CD1c-positive myeloid dendritic cell (primary cell): Measurements from ENCODE around the gene CDK5RAP3.
A peak's percentile ranks its signal among the peaks of the same experiment; 100 is the strongest.
"Not testable (repeated sequence)": the region's sequence is repeated elsewhere in the genome, so short reads cannot be mapped to it uniquely, and the experiment has no call there.

Source experiments
- DNase-seq: peaks from one replicate; pipeline ENCODE4 v3.0.0-alpha.2; 2016; ENCODE audit errors: extremely low spot score

CDK5RAP3 gene, protein sequence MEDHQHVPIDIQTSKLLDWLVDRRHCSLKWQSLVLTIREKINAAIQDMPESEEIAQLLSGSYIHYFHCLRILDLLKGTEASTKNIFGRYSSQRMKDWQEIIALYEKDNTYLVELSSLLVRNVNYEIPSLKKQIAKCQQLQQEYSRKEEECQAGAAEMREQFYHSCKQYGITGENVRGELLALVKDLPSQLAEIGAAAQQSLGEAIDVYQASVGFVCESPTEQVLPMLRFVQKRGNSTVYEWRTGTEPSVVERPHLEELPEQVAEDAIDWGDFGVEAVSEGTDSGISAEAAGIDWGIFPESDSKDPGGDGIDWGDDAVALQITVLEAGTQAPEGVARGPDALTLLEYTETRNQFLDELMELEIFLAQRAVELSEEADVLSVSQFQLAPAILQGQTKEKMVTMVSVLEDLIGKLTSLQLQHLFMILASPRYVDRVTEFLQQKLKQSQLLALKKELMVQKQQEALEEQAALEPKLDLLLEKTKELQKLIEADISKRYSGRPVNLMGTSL

DNA sequence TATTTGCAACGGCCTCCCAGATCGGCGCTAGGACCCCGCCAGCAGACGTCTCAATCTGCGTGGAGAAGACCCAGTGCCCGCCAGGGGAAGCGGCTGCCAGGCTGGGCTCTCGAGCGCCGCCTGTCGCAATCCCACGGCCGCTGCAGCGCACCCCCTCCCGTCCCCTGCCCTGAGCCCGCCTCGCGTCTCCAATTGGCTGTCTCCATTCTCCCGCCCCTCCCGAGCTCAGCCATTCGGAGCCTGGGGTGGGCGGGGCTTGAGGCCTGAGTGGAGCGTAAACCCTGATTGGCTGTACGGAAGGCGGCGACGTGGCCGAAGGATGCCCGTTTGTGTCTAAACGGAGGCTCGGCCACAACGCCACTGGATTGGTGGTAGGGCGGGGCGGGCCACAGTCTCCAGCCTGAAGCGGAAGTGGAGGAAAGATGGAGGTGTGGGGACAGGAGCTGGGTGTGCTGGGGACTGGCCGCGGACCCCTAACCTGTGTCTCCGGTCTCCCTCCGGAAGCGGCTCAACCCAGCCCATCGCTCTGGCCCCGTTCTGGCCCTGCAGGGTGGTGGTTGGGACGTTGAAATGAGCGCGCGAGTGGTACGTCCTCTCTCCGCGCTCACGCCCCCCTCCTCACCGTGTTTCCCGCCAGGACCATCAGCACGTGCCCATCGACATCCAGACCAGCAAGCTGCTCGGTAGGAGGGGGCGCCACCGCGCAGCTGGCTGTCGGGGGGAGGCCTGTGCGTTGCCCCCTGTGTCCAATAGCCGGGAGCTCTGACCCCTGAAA, at the start of gene CDK5RAP3:
Gene CDK5RAP3 (plus strand): TSS at position 389 of the 775 bp plus-strand sequence. CDS start 34 bp downstream, at position 423.
- peak; percentile 100 for DNase-seq

DNA sequence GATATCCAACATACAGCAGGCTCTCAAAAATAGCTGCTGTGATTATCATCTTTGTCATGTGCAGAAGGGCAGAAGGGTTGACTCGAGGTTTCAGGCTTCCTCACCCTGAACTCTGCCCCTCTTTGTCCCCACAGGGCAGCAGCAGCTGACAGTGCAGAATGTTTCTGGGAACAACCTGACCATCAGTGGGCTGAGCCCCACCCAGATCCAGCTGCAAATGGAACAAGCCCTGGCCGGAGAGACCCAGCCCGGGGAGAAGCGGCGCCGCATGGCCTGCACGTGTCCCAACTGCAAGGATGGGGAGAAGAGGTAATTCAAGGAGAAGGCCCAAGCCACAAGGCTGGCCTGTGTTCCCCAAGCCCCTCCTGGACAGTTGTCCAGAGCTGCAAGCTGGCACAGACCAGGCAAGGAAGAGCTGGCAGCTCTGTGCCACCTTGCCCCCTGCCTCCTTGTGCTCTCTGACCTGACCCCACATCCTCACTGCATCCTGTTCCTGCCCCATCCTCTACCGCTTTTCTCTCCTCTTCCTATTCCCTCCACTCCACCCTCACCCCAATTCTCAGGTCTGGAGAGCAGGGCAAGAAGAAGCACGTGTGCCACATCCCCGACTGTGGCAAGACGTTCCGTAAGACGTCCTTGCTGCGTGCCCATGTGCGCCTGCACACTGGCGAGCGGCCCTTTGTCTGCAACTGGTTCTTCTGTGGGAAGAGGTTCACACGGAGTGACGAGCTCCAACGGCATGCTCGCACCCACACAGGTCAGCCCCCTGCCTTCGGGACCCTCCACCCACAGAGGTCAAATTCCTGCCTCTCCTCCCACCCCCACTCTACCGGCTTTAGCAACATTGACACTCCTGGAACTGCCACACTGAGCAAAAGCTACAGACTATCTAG, 45.9 kb upstream of the CDK5RAP3 start:
- DNase-seq, result no peak

DNA sequence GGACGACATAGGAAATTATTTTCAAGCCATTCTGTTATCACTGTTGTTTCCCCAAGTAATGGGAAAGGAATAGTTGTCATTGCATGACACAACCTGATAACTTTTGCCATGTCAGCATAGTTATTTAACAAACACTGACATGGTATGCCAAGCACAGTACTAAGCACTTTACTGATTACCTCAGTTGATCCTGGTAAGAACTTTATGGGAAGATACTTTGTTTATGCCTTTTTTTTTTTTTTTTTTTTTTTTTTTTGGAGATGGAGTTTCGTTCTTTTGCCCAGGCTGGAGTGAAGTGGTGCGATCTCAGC, 45.3 kb upstream of the CDK5RAP3 start:
- no peak for DNase-seq

DNA sequence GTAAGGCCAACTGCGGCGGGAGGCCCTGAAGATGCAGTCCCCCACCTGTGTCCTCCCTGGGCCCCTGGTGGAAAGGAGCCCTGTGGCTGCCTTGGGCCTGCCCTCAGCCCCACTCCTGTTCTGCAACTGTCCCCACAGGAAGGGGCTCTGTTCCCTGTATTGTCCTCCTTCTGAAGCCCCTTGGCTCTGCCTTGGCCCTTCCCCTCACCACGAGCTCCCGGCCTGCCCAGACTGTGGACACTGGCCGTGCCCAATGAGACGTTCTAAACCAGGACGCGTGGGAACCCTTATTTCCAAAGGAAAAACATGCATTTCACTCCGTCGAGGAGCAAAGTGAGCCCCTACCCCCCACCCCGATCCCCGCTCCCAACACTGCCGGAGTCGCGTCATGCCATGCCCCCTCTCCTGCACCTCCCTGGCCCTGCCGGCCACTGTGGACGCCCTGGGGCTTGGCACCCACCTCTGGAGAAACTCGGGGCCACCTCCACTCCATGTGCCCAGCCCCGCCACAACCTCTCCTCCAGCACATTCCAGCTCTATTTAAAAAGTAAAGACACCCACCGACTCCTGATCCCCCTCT, 43.0 kb upstream of the CDK5RAP3 start:
- DNase-seq, result no peak

DNA sequence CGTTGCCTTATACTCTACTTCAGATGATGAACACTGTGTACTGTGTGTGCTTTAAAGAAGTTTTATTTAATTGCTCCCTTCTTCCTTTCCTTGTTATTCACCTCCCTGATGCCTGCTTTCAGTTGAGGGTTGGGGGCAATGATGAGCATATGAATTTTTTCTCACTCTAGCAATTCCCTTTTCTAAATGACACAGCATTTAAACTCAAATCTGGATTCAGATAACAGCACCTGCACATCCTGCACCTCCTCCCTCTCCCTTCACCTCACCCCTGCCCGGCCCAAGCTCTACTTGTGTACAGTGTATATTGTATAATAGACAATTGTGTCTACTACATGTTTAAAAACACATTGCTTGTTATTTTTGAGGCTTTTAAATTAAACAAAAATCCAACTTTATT, 42.5 kb upstream of the CDK5RAP3 start:
- DNase-seq, result no peak

DNA sequence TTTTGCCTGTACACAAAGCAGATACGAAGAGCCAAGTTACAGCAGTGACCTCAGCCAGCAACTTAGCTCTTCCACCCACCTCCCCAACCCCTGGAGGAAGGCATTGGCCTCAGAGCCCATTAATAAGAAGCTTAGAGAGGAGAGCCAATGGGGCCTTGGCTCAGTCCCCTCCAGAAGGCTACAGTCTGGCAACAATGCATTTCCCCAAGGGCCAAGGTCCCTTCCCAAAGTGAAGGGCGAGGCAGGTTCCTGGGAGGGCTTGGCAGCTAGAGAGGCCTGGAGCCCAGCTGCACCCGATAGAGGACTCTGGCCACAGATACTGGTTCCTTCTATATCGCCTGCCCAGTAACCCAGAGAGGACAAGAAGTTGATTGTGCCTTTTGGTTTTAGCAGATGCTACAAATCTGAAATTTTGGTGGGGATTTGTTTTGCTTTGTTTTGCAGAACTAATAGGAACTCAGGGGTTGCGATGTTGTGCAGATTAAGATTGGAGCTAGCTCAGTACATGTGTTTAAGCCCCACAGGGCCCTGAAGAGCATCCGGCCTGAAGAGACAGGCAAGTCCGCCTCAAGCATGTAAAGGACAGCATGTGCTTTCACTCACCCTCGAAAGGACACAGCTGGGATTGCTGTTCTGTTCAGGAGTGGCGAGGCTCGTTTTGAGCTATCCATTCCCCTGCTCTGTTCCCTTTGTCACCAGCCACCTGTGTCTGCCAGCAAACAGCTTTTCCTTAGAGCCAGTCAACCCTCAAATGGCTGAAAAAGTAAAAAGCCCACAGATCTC, 41.5 kb upstream of the CDK5RAP3 start:
- DNase-seq, result no peak

DNA sequence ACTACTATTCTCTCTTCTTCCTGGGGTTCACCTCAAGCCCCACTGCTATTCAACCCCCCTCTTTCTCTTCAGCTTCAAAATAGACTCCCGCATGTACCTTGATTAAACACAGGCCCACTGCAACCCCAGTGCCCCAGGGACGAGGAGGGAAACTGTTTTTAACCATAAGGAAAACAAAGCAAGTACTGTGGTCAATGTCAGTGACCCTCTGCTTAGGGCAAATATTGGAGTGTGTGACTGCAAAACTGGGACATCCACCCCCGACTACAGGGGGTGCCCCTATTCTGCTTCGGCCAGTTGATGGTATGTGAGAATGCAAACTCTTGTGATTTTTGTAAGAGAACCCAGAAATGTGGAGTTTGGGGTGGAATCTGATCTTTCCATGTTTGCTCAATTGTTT, 39.1 kb upstream of the CDK5RAP3 start:
- no peak for DNase-seq

DNA sequence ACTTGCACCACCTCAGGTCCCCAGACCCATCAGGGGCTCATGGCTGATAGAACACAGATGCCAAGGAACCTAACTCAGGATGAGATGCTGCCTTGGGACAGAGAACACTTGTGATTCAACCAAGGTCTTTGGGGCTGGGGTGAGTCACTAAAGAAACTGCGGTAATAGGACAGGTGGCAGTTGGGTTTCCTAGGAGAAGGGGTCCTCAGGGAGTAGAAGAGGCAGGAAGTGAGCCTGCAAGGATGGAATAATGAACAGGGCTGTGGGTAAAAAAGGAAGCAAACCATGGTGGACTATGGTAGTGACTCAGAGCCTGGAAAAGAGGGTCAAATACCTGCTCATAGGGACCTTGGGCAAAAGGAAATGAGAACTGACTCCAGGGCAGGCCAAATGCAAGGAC, 36.1 kb upstream of the CDK5RAP3 start:
- no peak for DNase-seq

DNA sequence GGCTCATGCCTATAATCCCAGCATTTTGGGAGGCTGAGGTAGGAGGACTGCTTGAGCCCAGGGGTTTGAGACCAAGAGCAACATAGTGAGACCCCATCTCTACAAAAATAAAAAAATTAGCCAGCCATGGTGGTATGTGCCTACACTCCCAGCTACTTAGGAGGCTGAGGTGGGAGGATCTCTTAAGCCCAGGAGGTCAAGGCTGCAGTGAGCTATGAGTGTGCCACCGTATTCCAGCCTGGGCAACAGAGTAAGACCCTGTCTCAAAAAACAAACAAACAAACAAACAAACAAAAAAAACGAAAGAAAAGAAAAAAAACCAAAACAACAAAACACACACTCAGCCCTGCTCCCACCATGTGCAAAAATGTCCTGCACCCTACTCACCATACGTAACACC, 35.4 kb upstream of the CDK5RAP3 start:
- DNase-seq, result not testable (repeated sequence)

DNA sequence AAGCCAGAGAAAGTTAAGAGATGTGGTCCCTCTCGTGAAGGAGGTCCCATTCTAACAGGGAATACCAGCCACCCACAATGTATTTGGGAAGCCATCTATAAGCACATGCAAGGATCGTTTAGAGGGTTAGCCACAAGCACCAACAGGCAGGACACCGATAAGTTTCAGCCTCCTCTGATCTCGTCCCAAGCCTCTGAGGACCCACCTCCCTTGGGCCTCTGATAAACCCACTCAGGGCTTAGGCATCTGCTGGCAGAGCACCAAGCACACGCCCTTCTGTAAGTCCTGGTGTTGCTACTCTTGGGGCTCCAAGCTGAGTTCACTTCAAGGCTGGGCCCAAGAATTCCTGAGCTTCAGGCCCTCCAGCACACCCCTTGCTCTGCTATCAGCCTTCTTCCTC, 35.0 kb upstream of the CDK5RAP3 start:
- no peak for DNase-seq

DNA sequence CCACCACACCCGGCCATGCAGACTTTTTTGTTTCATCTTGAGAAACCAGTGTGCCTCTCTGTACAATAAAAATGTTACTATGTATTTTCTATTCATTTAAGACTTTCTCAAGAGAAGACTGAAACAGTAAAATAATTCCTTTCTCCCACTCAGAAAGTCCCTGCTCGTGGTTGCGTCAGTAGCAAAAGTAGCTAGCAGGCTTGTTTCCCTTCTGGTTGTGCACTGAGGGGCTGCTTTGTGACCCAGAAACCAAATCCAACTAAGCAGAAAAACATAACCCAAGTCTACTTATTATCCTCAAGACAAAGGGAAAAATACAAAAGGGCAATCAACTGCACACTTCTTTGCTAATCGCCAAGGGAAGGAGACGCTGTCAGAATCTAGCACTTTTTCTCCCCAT, 33.0 kb upstream of the CDK5RAP3 start:
- no peak for DNase-seq

DNA sequence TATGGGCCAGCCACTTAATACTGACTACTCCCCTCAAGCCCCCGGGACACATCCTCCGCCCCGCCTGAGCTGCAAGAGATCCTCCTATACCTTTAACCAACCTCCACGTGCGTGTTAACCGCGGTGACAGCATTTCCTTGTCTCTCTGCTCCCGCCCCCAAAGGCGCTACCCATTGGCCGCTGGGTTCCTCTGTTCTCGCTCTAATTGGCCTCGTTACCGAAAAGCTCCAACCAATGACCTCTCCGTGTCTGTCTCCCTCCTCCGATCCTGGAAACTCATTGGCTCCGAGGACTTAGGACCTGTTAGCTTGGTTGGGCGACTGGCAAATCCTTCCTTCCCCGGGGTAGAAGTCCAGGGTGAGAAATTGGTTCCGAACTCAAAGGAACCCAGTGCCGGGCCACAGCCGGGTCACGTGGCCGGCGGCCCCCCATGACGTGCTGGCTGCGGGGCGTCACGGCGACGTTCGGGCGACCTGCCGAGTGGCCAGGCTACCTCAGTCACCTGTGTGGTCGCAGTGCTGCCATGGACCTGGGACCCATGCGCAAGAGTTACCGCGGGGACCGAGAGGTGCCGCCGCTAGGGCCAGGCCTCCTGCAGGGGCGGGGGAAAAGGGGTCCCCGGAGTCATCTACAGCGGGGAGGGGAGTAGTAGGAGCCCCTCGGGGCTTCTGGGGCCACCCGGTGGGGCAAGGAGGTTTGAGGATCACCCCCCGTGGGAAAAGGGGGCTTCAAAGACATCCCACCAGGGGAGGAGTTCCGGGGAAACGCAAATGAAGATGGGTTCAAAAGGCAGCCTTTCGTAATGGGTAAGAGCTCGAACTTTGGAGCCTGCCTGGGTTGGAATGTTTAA, 29.4 kb upstream of the CDK5RAP3 start, which contains the start of gene PNPO:
Gene PNPO (plus strand): TSS at position 326 of the 850 bp plus-strand sequence. CDS start 105 bp downstream, at position 431.
- peak; percentile 99 for DNase-seq

DNA sequence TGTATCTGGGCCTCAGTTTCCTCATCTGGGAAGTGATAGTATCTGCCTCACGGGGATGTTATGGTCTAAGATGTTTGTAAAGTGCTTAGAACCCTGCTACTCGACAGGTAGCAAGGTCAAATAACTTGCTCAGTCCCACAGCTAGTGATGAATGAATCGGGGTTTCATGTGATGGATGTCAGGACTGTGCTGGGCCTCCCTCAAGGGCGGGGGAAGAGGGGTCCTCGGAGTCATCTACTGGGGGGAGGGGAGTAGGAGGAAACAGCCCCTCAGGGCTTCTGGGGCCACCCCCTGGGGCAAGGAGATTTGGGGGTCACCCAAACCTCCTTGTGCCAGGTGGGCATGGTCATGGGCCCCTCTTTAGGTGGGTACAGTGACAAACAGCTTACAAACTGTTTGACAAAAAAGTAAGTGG, 28.8 kb upstream of the CDK5RAP3 start:
- DNase-seq, result no peak

DNA sequence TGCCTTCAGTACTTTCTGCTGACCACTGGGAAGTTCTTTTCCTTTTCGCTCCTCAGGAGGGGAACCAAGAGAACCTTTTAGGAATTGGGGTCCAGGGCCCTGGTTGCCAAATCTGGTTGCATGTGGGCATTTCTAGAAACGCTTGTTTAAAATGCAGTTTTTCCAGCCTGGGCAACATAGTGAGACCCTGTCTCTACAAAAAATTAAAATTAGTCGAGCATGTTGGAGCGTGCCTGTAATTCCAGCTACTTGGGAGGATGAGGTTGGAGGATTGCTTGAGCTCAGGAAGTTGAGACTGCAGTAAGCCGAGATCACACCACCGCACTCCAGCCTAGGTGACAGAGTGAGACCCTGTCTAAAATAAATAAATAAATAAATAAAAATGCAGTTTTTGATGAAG, 28.3 kb upstream of the CDK5RAP3 start:
- no peak for DNase-seq

DNA sequence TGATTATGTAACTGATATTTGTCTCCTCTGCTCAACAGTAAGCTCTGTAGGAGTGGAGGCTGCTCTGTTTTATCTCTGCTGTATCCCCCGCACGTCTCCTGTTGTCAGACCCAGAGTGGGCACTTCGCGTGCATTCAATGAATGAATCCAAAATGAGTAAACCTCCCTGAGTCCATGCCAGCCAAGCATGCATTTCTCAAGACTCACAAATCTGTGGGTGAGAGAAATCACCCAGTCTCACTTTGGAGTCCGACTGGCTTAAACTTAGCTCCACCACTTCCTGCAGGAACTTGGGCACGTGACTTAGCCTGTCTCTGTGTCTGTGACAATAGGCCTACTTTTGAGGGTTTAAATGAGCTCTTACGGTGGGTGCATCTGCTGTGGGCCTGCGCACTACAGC, 25.8 kb upstream of the CDK5RAP3 start:
- DNase-seq, result peak; percentile 74

DNA sequence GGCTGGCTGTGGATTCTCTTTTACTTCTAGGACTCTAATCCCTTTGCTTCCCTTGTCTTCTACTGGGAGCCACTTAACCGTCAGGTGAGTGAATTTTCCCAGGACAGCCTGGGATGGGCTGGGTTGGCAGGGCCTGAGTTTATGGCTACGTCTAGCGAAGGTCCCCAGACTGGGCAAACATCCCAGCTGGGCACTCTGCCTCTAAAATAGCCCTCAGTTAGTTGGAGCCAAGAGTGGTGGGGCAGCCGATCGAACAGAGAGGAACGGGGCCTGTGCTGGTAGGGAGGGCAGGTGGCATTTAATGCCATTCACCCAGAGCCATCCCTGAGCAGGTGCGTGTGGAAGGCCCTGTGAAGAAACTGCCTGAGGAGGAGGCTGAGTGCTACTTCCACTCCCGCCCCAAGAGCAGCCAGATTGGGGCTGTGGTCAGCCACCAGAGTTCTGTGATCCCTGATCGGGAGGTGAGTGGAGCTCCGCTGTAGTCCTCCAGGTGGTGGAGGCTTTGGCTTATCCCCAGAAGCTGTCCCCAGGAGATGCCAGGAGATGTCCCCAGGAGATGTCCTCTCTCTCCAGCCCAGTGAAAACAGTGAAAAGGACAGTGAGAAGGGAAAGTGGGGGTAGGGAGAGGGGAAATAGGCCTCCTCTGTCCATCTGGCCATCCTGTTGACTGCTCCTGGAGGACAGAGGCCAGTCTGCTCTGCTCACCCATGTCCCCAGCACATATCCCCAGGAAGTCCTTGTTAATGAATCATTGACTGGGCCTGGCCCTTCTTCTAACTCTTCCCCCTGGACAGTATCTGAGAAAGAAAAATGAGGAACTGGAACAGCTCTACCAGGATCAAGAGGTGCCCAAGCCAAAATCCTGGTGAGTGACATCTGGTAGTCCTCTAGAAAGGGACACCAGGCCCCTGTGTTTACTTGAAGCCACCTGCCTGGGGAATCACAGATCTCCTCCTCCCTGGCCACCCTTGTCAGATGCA, 25.1 kb upstream of the CDK5RAP3 start:
- peak; percentile 76 for DNase-seq

DNA sequence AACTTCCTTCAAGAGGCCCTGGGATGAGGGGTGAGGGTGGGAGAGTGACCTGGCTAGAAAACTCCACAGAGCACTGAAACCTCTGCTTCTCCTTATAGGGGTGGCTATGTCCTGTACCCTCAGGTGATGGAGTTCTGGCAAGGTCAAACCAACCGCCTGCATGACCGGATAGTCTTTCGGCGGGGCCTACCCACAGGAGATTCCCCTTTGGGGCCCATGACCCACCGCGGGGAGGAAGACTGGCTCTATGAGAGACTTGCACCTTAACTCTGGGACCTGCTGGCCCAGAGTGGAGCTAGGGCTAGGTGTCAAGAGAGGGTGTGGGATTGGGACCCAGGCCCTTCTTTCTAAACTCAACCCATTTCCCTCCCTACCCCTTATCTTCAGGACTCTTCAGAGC, 24.4 kb upstream of the CDK5RAP3 start:
- no peak for DNase-seq

DNA sequence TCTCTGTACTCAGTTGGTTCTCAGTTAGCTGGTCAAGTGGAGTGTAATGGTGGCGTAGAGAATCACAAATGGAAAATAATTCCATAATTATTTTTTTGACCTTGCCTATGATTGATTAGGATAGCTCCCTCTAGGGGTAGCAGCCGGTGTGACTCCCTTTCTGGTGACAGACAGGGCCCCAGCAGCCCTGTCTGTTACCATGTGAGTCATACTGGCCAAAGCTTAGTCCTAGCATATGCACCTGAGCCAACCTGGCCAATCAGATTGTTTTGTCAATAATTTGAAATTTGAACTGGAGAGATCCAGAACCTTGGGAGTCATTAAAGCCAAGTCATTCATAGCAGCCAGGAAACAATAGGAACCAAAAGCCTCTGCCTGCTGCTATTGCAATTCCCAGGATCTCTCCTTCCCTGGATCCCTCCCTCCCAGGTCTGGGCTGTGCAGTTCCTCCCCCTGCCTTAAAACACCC, 23.9 kb upstream of the CDK5RAP3 start:
- peak; percentile 66 for DNase-seq
